ENCODE data around the gene ACTL6B.
"Not testable (repeated sequence)": the region's sequence is repeated elsewhere in the genome, so short reads cannot be mapped to it uniquely, and the experiment has no call there.

ACTL6B gene

GRCh38 chr7:100671353-100672327, 15.4 kb upstream of the ACTL6B start:
- no peak for DNase-seq

DNA sequence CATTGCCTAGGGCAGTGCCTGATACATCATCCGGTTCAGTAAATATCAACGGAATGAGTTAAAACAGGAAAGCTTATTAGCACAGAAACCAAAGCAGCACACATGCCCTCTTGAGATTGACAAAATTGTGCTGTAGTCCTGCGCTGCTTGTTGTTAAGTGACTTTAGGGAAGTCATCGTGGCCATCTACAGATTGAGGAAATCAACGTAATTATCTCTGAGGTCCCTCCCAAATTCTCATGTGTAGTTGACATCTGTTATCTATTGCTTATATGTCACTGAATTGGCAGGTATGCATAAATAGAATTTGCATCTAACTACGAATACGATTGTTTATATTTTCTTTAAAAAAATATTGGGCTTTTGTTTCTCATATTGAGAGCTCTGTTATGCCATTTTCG, 13.8 kb upstream of the ACTL6B start:
- no peak for DNase-seq

- not testable (repeated sequence) for DNase-seq
Observed at GRCh38 chr7:100669106-100669505, 12.9 kb upstream of the ACTL6B start.

DNA sequence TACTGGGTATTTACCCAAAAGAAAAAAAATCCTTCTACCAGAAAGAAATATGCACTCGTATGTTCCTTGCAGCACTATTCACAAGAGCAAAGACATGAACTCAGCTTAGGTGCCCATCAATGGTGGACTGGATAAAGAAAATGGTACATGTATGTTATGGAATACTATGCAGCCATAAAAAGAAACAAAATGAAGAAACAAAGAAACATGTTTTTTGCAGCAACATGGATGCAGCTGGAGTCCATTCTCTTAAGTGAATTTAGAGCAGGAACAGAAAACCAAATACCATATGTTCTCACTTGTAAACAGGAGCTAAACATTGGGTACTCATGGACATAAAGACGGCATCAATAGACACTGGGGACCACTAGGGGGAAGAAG, 11.8 kb upstream of the ACTL6B start:
- no peak for DNase-seq

- DNase-seq, result no peak
Observed at GRCh38 chr7:100667331-100668068, 11.3 kb upstream of the ACTL6B start.

- no peak for DNase-seq
Observed at GRCh38 chr7:100665168-100665726, 9.0 kb upstream of the ACTL6B start.

GRCh38 chr7:100662194-100662776, 6.0 kb upstream of the ACTL6B start:
- DNase-seq, result peak; percentile 17

DNA sequence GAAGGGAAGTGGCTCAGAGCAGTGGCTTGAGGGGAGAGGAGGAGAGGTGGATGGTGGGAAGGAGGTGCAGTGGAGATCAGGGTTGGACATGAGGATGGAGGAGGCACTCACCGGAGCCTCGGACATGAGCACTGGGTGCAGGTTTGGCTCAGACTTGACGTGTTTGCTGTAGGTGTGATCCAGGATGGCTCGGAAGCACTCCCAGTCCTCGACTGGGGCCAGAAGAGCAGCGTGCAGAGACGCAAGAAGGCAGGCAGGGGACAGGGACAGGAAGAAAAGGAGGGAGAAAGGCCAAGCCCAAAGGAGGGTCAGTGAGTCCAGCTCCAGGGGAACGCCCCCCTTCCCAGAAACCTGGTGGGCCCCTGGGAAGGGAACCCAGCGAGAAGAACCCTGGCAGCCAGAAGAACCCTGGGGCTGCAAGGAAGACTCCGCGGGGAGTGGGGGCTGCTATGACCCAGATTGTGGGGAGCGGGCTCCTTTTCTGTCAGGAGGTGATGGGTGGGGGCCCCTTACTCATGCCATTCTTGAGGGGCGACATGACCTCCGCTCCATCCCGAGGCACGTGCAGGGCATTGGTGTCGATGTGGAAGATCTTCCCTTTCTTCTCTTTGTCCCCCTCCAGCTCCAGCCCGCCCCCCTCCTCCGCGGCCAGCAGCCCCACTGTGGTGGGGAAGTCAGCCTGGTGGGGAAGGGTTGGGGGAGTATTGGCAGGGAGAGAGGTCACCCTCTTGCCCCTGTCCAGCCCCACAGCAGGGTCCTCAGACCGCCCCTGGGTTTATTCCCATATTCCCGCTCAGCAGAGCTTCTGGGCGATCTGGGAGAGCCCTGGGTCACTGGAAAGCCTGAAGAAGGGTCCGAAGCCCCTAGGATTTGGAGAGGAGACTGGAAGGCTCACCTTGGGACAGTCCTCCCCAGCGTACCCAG, 1.1 kb downstream of the ACTL6B start:
- no peak for DNase-seq

DNA sequence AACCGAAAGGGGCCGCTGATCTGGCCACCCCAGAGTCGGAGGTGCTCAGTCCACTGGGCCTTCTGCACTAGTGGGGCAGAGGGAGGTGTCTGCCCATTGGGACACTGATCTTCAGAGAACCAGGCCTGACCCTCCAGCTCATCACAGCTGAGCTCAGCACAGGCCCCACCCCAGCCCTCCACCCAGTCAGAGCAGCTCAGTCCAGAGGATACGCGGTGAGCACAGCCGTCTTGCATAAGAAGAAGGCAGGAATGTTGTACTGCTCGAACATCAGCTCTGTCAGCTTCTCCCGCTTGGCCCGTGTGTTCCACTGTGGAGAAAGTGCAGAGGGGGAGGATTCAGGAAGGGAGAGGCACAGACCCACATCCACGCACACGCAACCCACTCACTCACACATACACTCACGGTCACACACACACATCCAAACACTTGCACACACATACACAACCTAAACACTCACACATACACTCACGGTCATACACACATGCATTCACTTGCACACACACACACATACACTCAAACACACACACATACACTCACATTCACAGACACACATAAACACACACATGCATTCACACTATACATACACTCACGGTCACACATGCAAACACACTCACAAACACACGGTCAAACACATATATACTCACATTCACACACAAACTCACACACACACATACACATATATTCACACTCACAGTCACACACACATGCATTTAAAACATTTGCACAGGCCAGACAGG, 6.3 kb downstream of the ACTL6B start:
- DNase-seq, result no peak

DNA sequence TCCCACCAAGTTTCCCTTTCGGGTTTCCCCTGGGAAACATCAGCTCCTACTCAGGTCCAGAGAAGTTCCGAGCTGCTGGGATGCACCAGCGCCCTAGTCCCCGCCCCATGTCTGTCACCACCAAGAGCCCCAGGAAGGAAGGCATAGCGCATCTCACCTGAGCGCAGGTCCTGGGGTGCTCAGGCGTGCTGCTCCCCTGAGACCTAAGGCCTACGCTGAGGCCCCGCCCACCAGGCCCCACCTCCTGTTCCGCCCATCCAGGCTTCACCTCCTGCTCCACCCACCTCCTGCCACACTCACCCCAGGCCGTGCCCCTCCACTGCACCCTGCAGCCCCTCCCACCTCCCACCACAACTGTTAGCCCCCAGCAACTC, 13.7 kb downstream of the ACTL6B start:
- no peak for DNase-seq

DNA sequence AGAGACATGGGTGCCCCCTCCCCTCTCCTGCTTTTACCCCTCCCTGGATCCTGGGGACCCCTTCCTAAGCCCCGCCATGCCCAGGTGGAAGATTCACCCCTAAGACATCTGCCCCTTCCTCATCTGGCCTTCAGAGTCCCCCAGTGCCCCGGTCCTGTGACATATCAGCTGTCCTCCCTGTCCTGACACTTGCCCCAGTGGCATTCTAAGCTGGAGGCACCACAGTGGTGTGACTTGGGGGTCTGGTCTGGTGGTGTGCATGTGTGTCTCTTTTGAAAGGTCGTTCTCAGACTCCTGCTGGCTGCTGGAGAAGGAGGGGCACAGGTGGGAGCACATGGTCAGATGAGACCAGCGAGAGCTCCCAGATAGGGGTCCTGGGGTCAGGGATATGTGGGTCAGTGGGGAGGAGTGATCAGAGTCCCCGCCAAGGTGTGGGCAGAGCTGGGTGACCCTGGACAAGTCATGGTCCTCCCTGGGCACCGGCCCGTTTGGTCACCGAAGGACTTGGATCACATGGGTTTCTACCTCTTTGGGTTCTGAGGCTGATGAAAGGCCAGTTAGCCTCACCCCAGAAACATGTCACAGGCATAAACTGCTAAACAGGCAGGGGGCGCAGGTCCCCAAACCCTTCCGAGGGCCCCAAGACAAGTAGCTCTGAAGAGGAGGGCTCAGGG, 14.3 kb downstream of the ACTL6B start:
- no peak for DNase-seq

DNA sequence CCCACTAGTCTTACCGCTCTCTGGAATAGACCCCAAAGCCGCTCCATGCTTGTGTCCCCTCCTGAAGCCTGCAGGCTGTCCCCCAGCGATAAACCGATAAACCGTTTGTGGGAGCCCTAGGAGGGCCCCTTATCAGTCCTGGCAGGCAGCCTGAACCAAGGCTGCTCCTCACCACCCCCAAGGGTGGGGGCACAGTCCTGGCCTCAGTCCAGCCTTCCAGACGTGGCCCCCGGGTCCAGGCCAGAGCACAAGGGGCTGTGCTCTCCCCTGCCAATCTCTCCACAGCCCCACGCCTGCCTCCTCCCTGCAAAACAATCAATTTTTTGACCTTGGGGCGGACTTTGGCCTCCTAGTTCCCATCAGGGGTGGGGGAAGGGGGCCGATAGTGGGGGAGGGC, 14.8 kb downstream of the ACTL6B start, which contains the start of gene TFR2:
Gene TFR2 (minus strand): TSS at position 90 of the 397 bp plus-strand sequence. CDS start 43 bp downstream, at position 47.
- DNase-seq, result no peak

DNA sequence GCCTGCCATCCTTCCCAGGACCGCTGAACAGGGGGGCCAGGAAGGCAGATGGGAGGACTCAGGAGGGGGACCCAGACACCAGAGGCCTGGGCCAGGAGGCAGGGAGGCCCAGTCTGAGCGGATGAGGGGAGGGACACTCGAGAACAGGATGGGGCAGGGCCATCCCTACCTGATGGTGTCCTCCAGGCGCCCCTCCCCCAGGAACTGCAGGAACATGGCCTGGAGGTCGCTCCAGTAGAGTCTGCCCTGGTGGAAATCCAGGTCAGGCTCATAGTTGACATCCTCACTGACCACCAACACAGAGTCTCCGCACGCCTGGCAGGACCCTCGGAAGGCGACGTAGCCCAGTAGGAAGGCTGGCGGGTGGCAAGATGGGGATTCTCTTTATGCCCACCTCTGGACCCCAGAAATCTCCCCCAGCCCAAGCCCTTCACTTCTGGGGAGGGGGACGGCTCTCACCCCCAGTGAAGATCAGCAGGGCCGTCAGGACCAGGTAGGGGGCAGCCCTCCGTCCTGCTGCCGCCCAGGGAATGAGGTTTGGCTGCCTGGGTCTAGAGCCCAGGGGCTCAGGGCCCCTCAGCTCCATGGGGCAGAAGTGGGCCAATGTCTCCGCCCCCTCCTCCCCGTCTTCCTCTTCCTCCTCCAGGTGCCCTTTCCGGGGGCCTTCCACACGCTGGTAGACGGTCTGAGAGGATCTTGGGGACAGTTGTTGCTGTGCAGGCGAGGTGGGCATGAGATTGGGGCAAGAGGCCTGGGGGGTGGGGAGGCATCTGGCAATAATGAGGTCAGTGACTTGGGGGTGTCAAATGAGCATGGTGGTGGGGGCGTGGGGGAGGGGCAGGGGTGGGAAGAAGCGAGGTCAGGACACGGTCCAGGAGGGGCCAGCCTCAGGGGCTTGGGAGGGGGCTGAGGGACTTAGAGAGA, 15.5 kb downstream of the ACTL6B start:
- no peak for DNase-seq

GRCh38 chr7:100639995-100640516, 16.2 kb downstream of the ACTL6B start:
- DNase-seq, result no peak

DNA sequence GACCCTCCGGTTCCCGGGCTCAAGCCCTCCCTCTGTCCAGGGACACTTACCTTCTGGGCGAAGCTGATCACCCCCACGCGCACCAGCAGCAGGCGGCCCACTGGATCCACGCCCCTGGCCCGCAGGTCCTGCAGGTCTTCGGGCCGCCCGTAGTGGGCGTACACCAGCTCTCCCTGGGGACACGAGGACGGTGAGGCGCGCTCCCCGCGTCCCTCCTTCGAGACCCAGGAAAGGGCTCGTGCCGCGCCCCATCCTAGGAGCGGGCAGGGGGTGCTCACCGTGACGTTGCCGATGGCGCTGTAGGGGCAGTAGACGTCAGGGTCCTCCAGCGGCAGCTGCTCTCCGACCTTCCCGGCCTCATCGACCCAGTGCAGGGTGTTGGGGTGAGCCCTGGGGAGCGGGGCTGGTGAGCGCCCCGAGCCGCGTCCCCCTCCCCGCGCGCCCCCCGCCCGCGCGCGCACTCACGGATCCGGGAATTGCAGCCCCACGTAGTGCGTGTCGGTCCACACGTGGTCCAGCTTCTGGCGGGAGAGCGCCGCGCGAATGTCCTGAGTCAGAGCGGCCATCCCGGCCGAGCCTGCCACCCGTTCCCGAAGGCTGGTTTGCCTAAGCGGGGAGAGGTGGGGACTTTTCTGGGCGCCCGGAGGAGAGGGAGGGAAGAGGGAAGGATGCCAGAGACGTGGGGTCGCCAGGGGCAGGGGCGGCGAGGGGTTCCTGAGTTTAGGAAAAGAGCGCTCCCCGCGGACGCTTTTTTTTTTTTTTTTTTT, 23.1 kb downstream of the ACTL6B start:
- DNase-seq, result peak; percentile 64

- DNase-seq, result no peak
Observed at GRCh38 chr7:100630066-100630465, 26.2 kb downstream of the ACTL6B start.

GRCh38 chr7:100629117-100629716, 27.0 kb downstream of the ACTL6B start:
- DNase-seq, result no peak

- no peak for DNase-seq
Observed at GRCh38 chr7:100627238-100627549, 29.1 kb downstream of the ACTL6B start.
